Epithelial cell of proximal tubule (primary cell): Measurements from ENCODE around the gene GATA3. TPM values are rescaled to one million over a fixed set of nuclear protein-coding genes. Genes with fewer than 3 reads are reported as not detected.

Experiments
- DNase-seq: peaks from one replicate; pipeline ENCODE4 v3.0.0-alpha.2; 2011; ENCODE audit warnings: low read depth
- H3K4me3 ChIP-seq: 2 replicates; pipeline ENCODE4 v1.5.1; 2011; ENCODE audit warnings: low read depth, mild to moderate bottlenecking, low read length
- total RNA-seq: library from RNA; depleted of rRNA; stranded (reverse); fragments of >200 nt; gene quantifications from 2 replicates; pipeline ENCODE4 v1.2.3, GENCODE V29; 2015
- TF ChIP-seq, protein P1 (sequence below): conservative IDR thresholded peaks from 2 replicates; pipeline ENCODE4 v1.5.1; 2012; ENCODE audit warnings: low read depth, mild to moderate bottlenecking, low read length

Gene GATA3
- total RNA-seq, 1 donor from 2014 or later, result 3.2 TPM

GRCh38 chr10:8086315-8086714 is 31.8 kb downstream of the GATA3 start:
- DNase-seq, result no peak
- TF ChIP-seq, protein P1, sequence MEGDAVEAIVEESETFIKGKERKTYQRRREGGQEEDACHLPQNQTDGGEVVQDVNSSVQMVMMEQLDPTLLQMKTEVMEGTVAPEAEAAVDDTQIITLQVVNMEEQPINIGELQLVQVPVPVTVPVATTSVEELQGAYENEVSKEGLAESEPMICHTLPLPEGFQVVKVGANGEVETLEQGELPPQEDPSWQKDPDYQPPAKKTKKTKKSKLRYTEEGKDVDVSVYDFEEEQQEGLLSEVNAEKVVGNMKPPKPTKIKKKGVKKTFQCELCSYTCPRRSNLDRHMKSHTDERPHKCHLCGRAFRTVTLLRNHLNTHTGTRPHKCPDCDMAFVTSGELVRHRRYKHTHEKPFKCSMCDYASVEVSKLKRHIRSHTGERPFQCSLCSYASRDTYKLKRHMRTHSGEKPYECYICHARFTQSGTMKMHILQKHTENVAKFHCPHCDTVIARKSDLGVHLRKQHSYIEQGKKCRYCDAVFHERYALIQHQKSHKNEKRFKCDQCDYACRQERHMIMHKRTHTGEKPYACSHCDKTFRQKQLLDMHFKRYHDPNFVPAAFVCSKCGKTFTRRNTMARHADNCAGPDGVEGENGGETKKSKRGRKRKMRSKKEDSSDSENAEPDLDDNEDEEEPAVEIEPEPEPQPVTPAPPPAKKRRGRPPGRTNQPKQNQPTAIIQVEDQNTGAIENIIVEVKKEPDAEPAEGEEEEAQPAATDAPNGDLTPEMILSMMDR, result no peak
- H3K4me3 ChIP-seq, result no peak overlapping the region

DNA sequence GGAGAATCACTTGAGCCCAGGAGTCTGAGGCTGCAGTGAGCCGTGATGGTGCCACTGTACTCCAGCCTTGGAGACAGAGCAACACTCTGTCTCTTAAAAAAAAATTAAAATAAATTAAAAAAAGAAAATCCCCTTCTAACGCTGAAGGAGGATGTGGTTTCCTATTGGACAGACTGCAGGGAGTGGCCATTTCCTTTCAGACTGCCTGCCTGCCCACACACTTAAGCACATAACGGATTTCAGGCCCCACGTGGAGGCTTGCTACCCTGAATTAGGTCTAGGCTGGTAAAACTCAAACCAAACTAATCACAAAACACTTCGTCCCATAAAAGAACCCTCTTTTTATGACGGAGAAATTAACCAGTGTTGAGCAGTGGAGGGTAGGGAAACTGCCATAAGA is 34.0 kb downstream of the GATA3 start:
- H3K4me3 ChIP-seq, result no peak overlapping the region
- TF ChIP-seq, protein P1, result no peak
- DNase-seq, result no peak

GRCh38 chr10:8092428-8092827 is 37.9 kb downstream of the GATA3 start:
- no peak overlapping the region for H3K4me3 ChIP-seq
- DNase-seq, result no peak
- TF ChIP-seq, protein P1, result no peak

DNA sequence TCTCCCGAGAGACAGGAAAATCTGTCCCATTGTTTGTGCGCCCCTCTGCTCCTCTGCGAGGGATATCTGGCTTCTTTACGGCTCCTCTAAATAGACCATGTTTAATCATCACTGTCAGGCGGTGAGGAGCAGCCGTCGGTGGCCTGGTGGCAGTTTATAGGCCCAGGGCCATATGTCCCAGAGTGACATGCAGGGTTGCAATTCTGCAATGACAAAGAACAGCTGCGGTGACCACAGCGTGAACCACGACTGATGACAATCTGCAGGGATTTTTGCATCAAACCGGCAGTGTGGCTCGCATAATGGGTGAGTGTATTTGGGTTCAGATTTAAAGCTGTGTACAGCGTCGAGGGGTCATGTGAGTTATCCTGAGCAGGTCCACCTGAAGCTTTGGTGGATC is 41.5 kb downstream of the GATA3 start:
- TF ChIP-seq, protein P1, result no peak
- DNase-seq, result no peak
- no peak overlapping the region for H3K4me3 ChIP-seq

GRCh38 chr10:8096931-8097330 is 42.4 kb downstream of the GATA3 start:
- DNase-seq, result no peak
- TF ChIP-seq, protein P1, result no peak

GRCh38 chr10:8100366-8100765 is 45.9 kb downstream of the GATA3 start:
- DNase-seq, result no peak
- no peak overlapping the region for H3K4me3 ChIP-seq
- TF ChIP-seq, protein P1, result no peak

More at GRCh38 chr10:8096931-8097330, 42.4 kb downstream of the GATA3 start:
- no peak overlapping the region for H3K4me3 ChIP-seq

GRCh38 chr10:8102708-8103401 is 48.4 kb downstream of the GATA3 start:
- TF ChIP-seq, protein P1, result no peak
- no peak for DNase-seq
- no peak overlapping the region for H3K4me3 ChIP-seq
